Mucosa of descending colon (tissue), 3 donors: Measurements from ENCODE around the gene PLCD1. TPM values are rescaled to one million over a fixed set of nuclear protein-coding genes. Genes with fewer than 3 reads are reported as not detected.

Source experiments
- ATAC-seq: fragments of 200-7000 bp; cut with Tn5 transposase; one replicate; pipeline ENCODE4 v1.9.1; 2020; ENCODE audit warnings: mild to moderate bottlenecking, moderate library complexity
- DNase-seq, 3 donors: peaks; one replicate each; pipeline ENCODE4 v3.0.0-alpha.2; 2020
- H3K36me3 ChIP-seq: fragments of 200-600 bp; one replicate; pipeline ENCODE4 v1.8.0; 2021; ENCODE audit warnings: low read depth, mild to moderate bottlenecking
- H3K4me1 ChIP-seq: fragments of 200-600 bp; one replicate; pipeline ENCODE4 v1.8.0; 2021; ENCODE audit warnings: low read depth, mild to moderate bottlenecking
- H3K4me3 ChIP-seq: fragments of 200-600 bp; one replicate; pipeline ENCODE4 v1.8.0; 2021; ENCODE audit warnings: mild to moderate bottlenecking
- H3K9me3 ChIP-seq: fragments of 200-600 bp; one replicate; pipeline ENCODE4 v1.8.0; 2021; ENCODE audit warnings: mild to moderate bottlenecking
- intact Hi-C, 2 donors: fragments of 100-400 bp; cut with DNase I in 1 of 2; cut with micrococcal nuclease in 1 of 2; formaldehyde crosslinking; loops; one replicate each; pipeline versions ENCODE4 v1.11.0 to v1.11.1; 2022; cut with DNase I, micrococcal nuclease
- total RNA-seq, 3 donors: library from RNA; stranded (reverse); fragmentation: NEBNext Ultra II Directional in 2 of 3; extraction: Animal tissue kit (Norgen Biotek cat#: 25700) in 2 of 3; gene quantifications; one replicate each; pipeline versions ENCODE4 v1.2.1 to v1.2.4, GENCODE V29; 2021 to 2023
- TF ChIP-seq, protein P1 (sequence below): fragments of 200-600 bp; IDR thresholded peaks from one replicate; pipeline ENCODE4 v1.8.0; 2022; ENCODE audit warnings: antibody characterized with exemption, mild to moderate bottlenecking
- donor health status: DM: no; HTN: no; CAD: no; lungs with moderate emphysema.
- donor health status: DM: no; HTN: no; CAD: no.
- donor health status: DM: no; HTN: yes; CAD: no.

PLCD1 gene
- total RNA-seq, 3 donors from 2014 or later, result 38.2 to 113 (median 66.5) TPM

GRCh38 chr3:37995652-37996641 lies 33.5 kb downstream of the PLCD1 start:
- Histone ChIP-seq H3K4me3 (no peak overlapping the region), H3K9me3 (no peaks in the 10 kb centered on the region), H3K4me1 (peaks cover 32% of the 10 kb centered on the region), H3K36me3 (no peaks in the 10 kb centered on the region)
- intact Hi-C loops, result no loop called here
- TF ChIP-seq, protein P1, sequence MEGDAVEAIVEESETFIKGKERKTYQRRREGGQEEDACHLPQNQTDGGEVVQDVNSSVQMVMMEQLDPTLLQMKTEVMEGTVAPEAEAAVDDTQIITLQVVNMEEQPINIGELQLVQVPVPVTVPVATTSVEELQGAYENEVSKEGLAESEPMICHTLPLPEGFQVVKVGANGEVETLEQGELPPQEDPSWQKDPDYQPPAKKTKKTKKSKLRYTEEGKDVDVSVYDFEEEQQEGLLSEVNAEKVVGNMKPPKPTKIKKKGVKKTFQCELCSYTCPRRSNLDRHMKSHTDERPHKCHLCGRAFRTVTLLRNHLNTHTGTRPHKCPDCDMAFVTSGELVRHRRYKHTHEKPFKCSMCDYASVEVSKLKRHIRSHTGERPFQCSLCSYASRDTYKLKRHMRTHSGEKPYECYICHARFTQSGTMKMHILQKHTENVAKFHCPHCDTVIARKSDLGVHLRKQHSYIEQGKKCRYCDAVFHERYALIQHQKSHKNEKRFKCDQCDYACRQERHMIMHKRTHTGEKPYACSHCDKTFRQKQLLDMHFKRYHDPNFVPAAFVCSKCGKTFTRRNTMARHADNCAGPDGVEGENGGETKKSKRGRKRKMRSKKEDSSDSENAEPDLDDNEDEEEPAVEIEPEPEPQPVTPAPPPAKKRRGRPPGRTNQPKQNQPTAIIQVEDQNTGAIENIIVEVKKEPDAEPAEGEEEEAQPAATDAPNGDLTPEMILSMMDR, result no peak
- DNase-seq (peak in 1 of 3 donors; percentile 55), ATAC-seq (no peak)

DNA sequence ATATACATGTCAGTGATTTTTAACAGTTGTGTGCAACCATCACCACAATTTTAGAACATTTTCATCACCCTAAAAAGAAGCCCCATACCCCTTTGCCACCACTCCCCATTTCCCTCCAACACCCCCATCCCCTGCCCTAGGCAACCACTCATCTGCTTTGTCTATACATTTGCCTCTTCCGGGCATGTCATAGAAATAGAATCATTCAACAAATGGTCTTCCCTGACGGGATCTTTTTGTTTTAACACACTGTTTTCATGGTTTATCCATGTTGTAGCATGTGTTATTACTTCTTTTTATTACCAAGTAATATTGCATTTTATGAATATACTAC lies 34.8 kb downstream of the PLCD1 start:
- no peaks in the 10 kb centered on the region for H3K36me3 ChIP-seq
- TF ChIP-seq, protein P1, result no peak
- ATAC-seq, result no peak
- H3K9me3 ChIP-seq, result no peaks in the 10 kb centered on the region
- peaks cover 40% of the 10 kb centered on the region for H3K4me1 ChIP-seq
- H3K4me3 ChIP-seq, result no peak overlapping the region
- intact Hi-C loops, result no loop called here
- no peak for DNase-seq

DNA sequence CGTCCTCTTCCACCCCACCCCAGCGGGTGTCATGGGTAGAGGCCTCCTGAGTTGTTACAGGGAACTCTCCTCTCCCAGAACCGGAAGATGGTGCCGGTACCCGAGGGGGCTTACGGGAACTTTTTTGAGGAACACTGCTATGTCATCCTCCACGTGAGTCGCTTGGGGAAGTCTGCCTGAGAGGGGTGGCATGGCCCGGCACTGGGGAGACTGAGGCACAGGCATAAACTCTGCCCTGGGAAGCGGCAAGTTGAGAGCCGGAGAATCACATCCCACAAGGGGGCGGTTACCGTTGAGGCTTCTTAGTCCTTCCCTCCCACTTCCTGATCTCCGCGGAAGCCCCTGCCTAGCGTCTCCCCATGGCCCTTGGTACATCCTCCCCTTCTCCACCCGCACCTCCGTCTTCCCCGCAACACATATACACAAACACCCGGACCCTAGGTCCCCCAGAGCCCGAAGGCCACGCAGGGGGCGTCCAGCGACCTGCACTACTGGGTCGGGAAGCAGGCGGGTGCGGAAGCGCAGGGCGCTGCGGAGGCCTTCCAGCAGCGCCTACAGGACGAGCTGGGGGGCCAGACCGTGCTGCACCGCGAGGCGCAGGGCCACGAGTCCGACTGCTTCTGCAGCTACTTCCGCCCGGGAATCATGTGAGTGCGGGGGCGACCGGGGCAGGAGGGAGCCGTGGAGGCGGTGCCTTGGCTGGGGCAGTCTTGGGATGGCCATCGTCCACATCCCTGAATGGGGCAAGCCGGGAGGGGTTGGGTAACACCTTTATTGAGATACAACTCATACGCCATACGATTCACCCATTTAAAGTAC lies 35.4 kb downstream of the PLCD1 start:
- H3K4me1 ChIP-seq, result peaks cover 43% of the 10 kb centered on the region

DNA sequence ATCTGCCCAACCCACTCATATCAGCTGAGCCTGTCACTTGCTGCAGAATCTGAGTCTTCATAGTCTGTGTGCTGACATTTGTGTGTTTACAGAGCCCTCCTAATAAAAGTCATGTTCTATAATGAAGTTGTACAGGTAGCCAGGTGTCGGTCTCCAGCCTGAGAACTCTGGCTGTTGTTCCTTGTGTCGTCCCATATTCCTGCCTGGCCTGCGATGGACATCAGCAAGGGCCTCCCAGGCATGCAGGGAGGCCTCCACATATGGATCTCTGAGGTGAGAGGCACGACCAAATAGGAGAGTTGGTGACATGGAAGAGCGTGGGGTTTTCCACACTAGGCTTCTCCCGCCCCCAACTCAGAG lies 36.0 kb downstream of the PLCD1 start:
- H3K36me3 ChIP-seq, result no peaks in the 10 kb centered on the region
- peaks cover 41% of the 10 kb centered on the region for H3K4me1 ChIP-seq
- H3K9me3 ChIP-seq, result no peaks in the 10 kb centered on the region
- TF ChIP-seq, protein P1, result no peak
- intact Hi-C loops, result no loop called here
- ATAC-seq, result no peak
- H3K4me3 ChIP-seq, result no peak overlapping the region
- DNase-seq, result no peak

More for the DNA sequence above, 35.4 kb downstream of the PLCD1 start:
- ATAC-seq (peak; percentile 14), DNase-seq (peak; percentile 71 to 90 (median 83))
- Histone ChIP-seq H3K36me3 (no peaks in the 10 kb centered on the region), H3K9me3 (no peaks in the 10 kb centered on the region), H3K4me3 (peak overlapping the region; percentile 10)
- TF ChIP-seq, protein P1, result no peak
- intact Hi-C loops, result no loop called here

GRCh38 chr3:37993067-37993455 lies 36.4 kb downstream of the PLCD1 start:
- Histone ChIP-seq H3K4me1 (peaks cover 37% of the 10 kb centered on the region), H3K4me3 (no peak overlapping the region), H3K9me3 (no peaks in the 10 kb centered on the region), H3K36me3 (no peaks in the 10 kb centered on the region)
- intact Hi-C loops, result no loop called here
- TF ChIP-seq, protein P1, result no peak
- no peak for ATAC-seq
- peak in 2 of 3 donors; percentile 14 to 41 for DNase-seq
